A549 (cell line): ENCODE data around the gene TRIM15. TPM values are rescaled to one million over a fixed set of nuclear protein-coding genes. Genes with fewer than 3 reads are reported as not detected.

Experiments used
- ATAC-seq, 2 experiments: fragments of 200-7000 bp in 1 of 2; fragments of >200 bp in 1 of 2; cut with Nextera tagmentation in 1 of 2; cut with Tn5 transposase in 1 of 2; 3 replicates each; pipeline versions ENCODE4 v1.8.0 to v1.9.1; 2018 to 2020; ENCODE audit warnings: mild to moderate bottlenecking in 1 of 2, moderate library complexity in 1 of 2
- CTCF ChIA-PET: fragments of 300-600 bp; sonication (Branson Sonifier 250); formaldehyde crosslinking; extraction: SDS; loops from one replicate; lab custom pipeline; 2021; ENCODE audit warnings: antibody characterized with exemption, inconsistent platforms; lab: Yijun Ruan, JAX
- POLR2A ChIA-PET: fragments of 350-600 bp; formaldehyde crosslinking; extraction: SDS; loops from one replicate; lab custom pipeline; 2021; ENCODE audit warnings: antibody characterized with exemption, inconsistent platforms; lab: Yijun Ruan, JAX
- DNase-seq, 2 experiments: peaks; one replicate each; pipeline versions ENCODE4 v3.0.0 to v3.0.0-alpha.2; 2011 to 2016; ENCODE audit warnings: low read depth in 1 of 2, low spot score in 1 of 2
- FAIRE-seq: peaks from 2 replicates; lab custom pipeline; 2011; peaks lifted over from hg19 to GRCh38; lab: Jason Lieb, UNC
- H3K27ac ChIP-seq, 2 experiments: fragments of >200 bp; sonication (Bioruptor Twin); formaldehyde crosslinking; 3 replicates each; pipeline ENCODE4 v1.5.1; 2016 to 2017
- H3K4me1 ChIP-seq: fragments of >200 bp; sonication (Bioruptor Twin); formaldehyde crosslinking; 3 replicates; pipeline ENCODE4 v1.6.1; 2016
- H3K4me2 ChIP-seq: fragments of >200 bp; sonication (Bioruptor Twin); formaldehyde crosslinking; 3 replicates; pipeline ENCODE4 v1.6.1; 2016
- H3K4me3 ChIP-seq: fragments of >200 bp; sonication (Bioruptor Twin); formaldehyde crosslinking; 3 replicates; pipeline ENCODE4 v1.5.1; 2016
- H3K9me3 ChIP-seq: fragments of >200 bp; sonication (Bioruptor Twin); formaldehyde crosslinking; 3 replicates; pipeline ENCODE4 v1.6.1; 2016
- ATOH8 ChIP-seq: fragments of 250-450 bp; sonication (Bioruptor Pico); IDR thresholded peaks from 2 replicates; pipeline ENCODE4 v1.5.0; 2020; ENCODE audit warnings: low read depth, mild to moderate bottlenecking, moderate library complexity
- CBX2 ChIP-seq: fragments of 200-600 bp; sonication (generic); IDR thresholded peaks from 2 replicates; pipeline ENCODE4 v1.6.1; 2016; ENCODE audit warnings: low read depth, mild to moderate bottlenecking, borderline replicate concordance
- CHD2 ChIP-seq: fragments of 150-350 bp; IDR thresholded peaks from 2 replicates; pipeline ENCODE4 v1.6.1; 2014; ENCODE audit warnings: low read length; ENCODE audit not compliant: partially characterized antibody
- CTCF ChIP-seq: fragments of >200 bp; sonication (Bioruptor Twin); formaldehyde crosslinking; IDR thresholded peaks from 3 replicates; pipeline ENCODE4 v1.5.1; 2016
- E2F6 ChIP-seq: IDR thresholded peaks from 2 replicates; pipeline ENCODE4 v1.6.1; 2012; ENCODE audit warnings: low read depth, borderline replicate concordance
- ELK1 ChIP-seq: fragments of 150-350 bp; IDR thresholded peaks from 2 replicates; pipeline ENCODE4 v1.6.1; 2014; ENCODE audit warnings: low read depth, mild to moderate bottlenecking, low read length
- FOSL2 ChIP-seq, 2 experiments: fragments of 450-650 bp in 1 of 2; fragments of >200 bp in 1 of 2; sonication (Bioruptor Twin) in 1 of 2; formaldehyde crosslinking; IDR thresholded peaks; 2 replicates each; pipeline versions ENCODE4 v1.5.0 to v1.6.1; 2016 to 2020; ENCODE audit warnings: mild to moderate bottlenecking in 1 of 2, moderate library complexity in 1 of 2
- FOXS1 ChIP-seq: fragments of 250-450 bp; sonication (Bioruptor Pico); IDR thresholded peaks from 2 replicates; pipeline ENCODE4 v1.5.0; 2020; ENCODE audit warnings: mild to moderate bottlenecking, moderate library complexity
- HDAC2 ChIP-seq: fragments of 200-600 bp; sonication (generic); IDR thresholded peaks from 2 replicates; pipeline ENCODE4 v1.6.1; 2016
- HES2 ChIP-seq: fragments of >200 bp; sonication (Bioruptor Twin); formaldehyde crosslinking; IDR thresholded peaks from 2 replicates; pipeline ENCODE4 v1.6.1; 2016
- HOXB13 ChIP-seq: fragments of 250-450 bp; sonication (Bioruptor Pico); IDR thresholded peaks from 2 replicates; pipeline ENCODE4 v1.5.0; 2020; ENCODE audit warnings: low read depth, mild to moderate bottlenecking, moderate library complexity
- JUN ChIP-seq, 2 experiments: fragments of >200 bp; sonication (Bioruptor Twin); formaldehyde crosslinking; IDR thresholded peaks; 2 replicates in 1 of 2; 3 replicates in 1 of 2; pipeline ENCODE4 v1.6.1; 2016 to 2017
- KDM1A ChIP-seq: fragments of 200-600 bp; sonication (generic); IDR thresholded peaks from 2 replicates; pipeline ENCODE4 v1.6.1; 2016; ENCODE audit warnings: low read depth, mild to moderate bottlenecking
- NPAS2 ChIP-seq: fragments of 250-450 bp; sonication (Bioruptor Pico); IDR thresholded peaks from 2 replicates; pipeline ENCODE4 v1.8.0; 2022; ENCODE audit warnings: mild to moderate bottlenecking, moderate library complexity, borderline replicate concordance
- RARB ChIP-seq: fragments of 250-450 bp; sonication (Bioruptor Pico); IDR thresholded peaks from 2 replicates; pipeline ENCODE4 v1.8.0; 2021; ENCODE audit warnings: mild to moderate bottlenecking, moderate library complexity
- RCOR1 ChIP-seq: fragments of 150-350 bp; IDR thresholded peaks from 2 replicates; pipeline ENCODE4 v1.6.1; 2014; ENCODE audit warnings: antibody characterized with exemption, low read length, low read depth
- REST ChIP-seq: fragments of 200-600 bp; sonication (generic); IDR thresholded peaks from 2 replicates; pipeline ENCODE4 v1.6.1; 2016; ENCODE audit warnings: antibody characterized with exemption, mild to moderate bottlenecking, moderate library complexity
- TFCP2L1 ChIP-seq: fragments of 250-450 bp; sonication (Bioruptor Pico); IDR thresholded peaks from 2 replicates; pipeline ENCODE4 v1.5.0; 2021; ENCODE audit warnings: mild to moderate bottlenecking
- WGBS: methylation state at CpG from one replicate; pipeline ENCODE4 v1.1.6; 2017; ENCODE audit errors: missing lambda C conversion rate; 5-methylcytosine and 5-hydroxymethylcytosine counted together
- polyA plus RNA-seq, 4 experiments: library from polyadenylated mRNA; depleted of rRNA in 3 of 4; stranded (reverse); fragments of >200 nt; fragmentation: RNase III in 1 of 4; extraction: RNeasy Plus Mini Kit Qiagen cat#74134 plus additional on column Dnase treatment in 1 of 4; gene quantifications; 2 replicates in 3 of 4; 3 replicates in 1 of 4; pipeline ENCODE4 v1.2.3, GENCODE V29; 2011 to 2017

The TRIM15 gene
- polyA plus RNA-seq, 2 of the 4 experiments (the other 2 are of a cell fraction), result 0.09 to 0.37 TPM

GRCh38 chr6:30185846-30186484 lies 22.6 kb downstream of the TRIM15 start (continued):
- TF ChIP-seq CTCF, result no peak
- TF ChIP-seq FOXS1 (CRISPR knock-in tag), result no peak
- no peak for TF ChIP-seq NPAS2 (CRISPR knock-in tag)
- TF ChIP-seq ELK1, result no peak
- TF ChIP-seq CBX2, result no peak
- TF ChIP-seq RARB, result no peak
- no peak for TF ChIP-seq TFCP2L1 (CRISPR knock-in tag)
- no peak for TF ChIP-seq HOXB13 (CRISPR knock-in tag)

GRCh38 chr6:30188541-30188940 lies 25.2 kb downstream of the TRIM15 start:
- FAIRE-seq, result no peak
- no peak for ATAC-seq
- H3K9me3 ChIP-seq, result no peaks in the 10 kb centered on the region
- no peak for DNase-seq
- CTCF ChIA-PET, result interaction anchor here (0.5 to 2.0 kb wide), 2 partner anchors 58 to 354 kb away, joined by 3 to 6 read pairs; no protein-coding TSS in a partner anchor
- POLR2A ChIA-PET, result no interaction called here
- WGBS, result 95% methylated on average over 4 of the region's 5 CpGs
- H3K4me1 ChIP-seq, result no peaks in the 10 kb centered on the region
- H3K4me3 ChIP-seq, result no peak overlapping the region
- TF ChIP-seq CBX2 (no peak), JUN (IDR thresholded peaks at IDR 0.05) (no peak), HES2 (no peak), KDM1A (no peak), FOSL2 (IDR thresholded peaks at IDR 0.05) (no peak), FOSL2 (CRISPR knock-in tag; IDR thresholded peaks at IDR 0.05) (no peak), ATOH8 (no peak), CHD2 (no peak), RCOR1 (no peak), E2F6 (no peak), REST (no peak), HDAC2 (no peak)
- TF ChIP-seq, all 56 proteins: peak for 0
- no peak overlapping the region for H3K27ac ChIP-seq
- no peak overlapping the region for H3K4me2 ChIP-seq
